Measurements from ENCODE around the gene MYT1. TPM values are rescaled to one million over a fixed set of nuclear protein-coding genes. Genes with fewer than 3 reads are reported as not detected.

MYT1 gene
- total and polyA plus RNA-seq, 9 of the 15 experiments (the other 6 are each of a cell fraction or from before 2014, with no cell fraction given) = 0.02 to 0.12 (median 0.06) TPM; not detected in 4

DNA sequence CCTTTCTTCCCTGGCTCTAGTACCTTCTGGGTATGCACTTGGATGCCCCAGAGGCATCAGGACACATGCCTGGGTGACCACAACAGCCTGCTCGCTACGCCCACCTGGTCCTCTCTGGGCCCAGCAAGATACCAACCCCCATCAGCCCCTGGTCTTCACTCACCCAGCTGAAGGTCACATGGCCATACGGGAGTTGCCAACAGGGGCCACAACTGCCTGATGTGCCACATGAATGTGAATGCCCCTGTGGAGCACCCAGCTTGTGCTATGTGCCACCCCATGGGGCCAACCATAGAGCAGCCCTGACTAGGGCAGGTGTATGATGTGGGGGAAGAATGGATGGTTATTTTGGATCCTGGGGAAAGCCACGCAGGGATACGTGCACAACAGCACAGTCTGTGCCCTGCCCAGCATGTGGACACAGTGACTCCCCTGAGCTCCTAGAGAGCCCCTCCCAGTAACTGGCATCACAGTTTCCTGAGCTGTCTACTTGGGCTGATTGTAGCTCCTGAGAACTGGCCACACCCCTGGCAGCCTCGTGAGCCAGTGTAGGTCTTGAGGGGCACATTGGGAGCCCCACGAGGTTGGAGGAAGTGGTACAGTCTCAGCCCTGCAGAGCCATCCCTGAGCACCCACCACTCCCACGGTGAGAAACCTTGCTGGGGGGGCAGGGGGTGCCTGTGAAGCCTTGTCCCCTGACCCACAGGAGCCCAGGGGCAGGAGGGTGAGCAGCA lies 80.8 kb downstream of the MYT1 start (continued):
- TF ChIP-seq MBD2 (IDR thresholded peaks at IDR 0.05; ENCODE audit: borderline replicate concordance, low read depth) (no peak), KLF13 (tag; IDR thresholded peaks at IDR 0.05; ENCODE audit: borderline replicate concordance, low read depth) (no peak), SMAD3 (CRISPR knock-in tag; conservative IDR thresholded peaks at IDR 0.05) (no peak), ZNF668 (CRISPR knock-in tag; IDR thresholded peaks at IDR 0.05) (no peak), ZNF583 (CRISPR knock-in tag; IDR thresholded peaks at IDR 0.05) (no peak), ZNF695 (CRISPR knock-in tag; IDR thresholded peaks at IDR 0.05) (no peak), RAD21 (CRISPR knock-in tag; conservative IDR thresholded peaks at IDR 0.05 in 1 of 2, IDR thresholded peaks at IDR 0.05 in 1 of 2) (no peak), FOS (IDR thresholded peaks at IDR 0.05; ENCODE audit: extremely low read depth, insufficient read length) (no peak), BDP1 (IDR thresholded peaks at IDR 0.05; ENCODE audit: insufficient read depth, insufficient read length) (no peak), NUFIP1 (IDR thresholded peaks at IDR 0.05; ENCODE audit: partially characterized antibody) (no peak), ZNF75A (CRISPR knock-in tag; IDR thresholded peaks at IDR 0.05) (no peak)
